HG02763 (cell line): Measurements from ENCODE around the gene LIN28B.
"Not testable (repeated sequence)": the region's sequence is repeated elsewhere in the genome, so short reads cannot be mapped to it uniquely, and the experiment has no call there.

Experiments
- ATAC-seq: cut with Tn5 transposase; IDR thresholded peaks from one replicate; pipeline ENCODE4 v1.9.1; 2021; ENCODE audit warnings: mild to moderate bottlenecking, moderate library complexity; ENCODE audit not compliant: unreplicated experiment

LIN28B gene

DNA sequence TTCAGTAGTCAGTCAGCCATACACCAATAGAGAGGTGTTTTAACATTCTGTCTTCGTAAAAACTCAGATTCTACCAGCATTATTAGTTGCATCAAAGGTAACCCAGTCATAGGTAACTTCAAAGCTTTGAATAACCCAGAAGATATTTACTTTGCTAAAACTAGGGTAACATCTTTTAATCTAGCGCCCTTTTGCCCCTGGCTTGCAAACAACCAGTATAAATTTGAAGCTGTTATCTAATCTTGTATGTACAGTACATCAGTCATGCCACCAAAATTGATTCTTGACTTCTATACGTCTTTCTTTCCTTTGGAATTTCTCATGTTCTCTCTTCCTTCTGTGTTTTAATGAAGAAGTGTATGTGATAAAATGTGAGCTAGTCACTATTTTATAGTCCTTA is 109.3 kb downstream of the LIN28B start:
- ATAC-seq = no peak

GRCh38 chr6:105066836-105067235 is 109.9 kb downstream of the LIN28B start:
- no peak for ATAC-seq

DNA sequence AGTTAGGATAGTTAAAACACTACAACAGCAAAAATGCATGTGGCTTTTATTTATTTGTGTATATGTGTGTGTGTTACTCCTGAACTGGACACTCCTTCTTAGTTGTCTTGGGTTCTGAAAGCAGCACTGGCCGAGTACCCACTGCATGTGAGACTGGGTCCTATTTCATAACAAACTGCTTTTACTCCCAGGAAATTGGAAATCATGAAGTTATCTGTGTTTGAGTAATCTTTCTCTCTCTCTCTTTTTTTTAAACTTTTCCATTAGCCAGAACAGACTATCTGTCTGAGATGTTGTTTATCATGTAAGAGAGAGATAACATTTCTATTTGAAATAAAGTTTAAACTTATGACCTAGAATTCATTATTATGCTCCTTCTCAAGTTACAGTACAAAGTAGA is 110.4 kb downstream of the LIN28B start:
- ATAC-seq = no peak

DNA sequence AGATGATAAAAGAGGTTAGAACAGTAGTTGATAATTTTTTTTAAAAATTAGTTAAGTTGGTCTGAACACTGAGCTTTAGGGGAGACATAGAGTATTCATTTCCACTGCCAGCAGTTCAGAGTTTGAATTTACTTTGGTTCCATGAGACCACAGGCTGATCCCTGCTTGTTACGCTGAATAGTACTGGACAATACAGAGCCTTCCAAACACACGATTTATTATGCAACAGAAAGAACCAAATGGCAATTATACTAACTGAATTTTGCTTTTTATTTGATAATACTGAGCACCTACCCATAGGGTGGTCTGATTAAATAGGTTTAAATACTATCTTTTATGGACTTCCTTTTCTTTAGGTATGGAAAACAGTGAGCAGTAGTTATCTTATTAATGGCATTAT is 111.5 kb downstream of the LIN28B start:
- no peak for ATAC-seq

- ATAC-seq = no peak
Measured at GRCh38 chr6:105069821-105070445, 113.0 kb downstream of the LIN28B start.

GRCh38 chr6:105072798-105073199 is 115.9 kb downstream of the LIN28B start:
- ATAC-seq = no peak

DNA sequence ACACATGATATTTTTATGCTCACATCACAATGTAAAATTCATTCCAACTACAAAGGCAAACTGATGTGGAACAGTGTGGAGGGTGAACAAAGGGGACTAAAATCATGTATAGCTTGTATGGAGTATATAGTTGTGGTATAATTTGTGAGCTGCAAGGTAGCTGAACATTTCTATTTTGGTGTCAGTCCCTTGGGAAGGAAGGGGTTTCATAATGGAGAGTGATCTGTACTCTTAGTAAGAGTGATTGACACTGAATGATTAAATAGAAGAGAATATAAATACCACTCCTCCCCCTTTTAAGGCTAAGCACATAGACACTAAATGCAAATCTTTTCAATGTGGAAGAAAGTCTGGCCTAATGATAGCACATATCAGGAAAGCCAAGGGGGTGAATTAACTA is 118.3 kb downstream of the LIN28B start:
- ATAC-seq = no peak

- ATAC-seq = not testable (repeated sequence)
Measured at GRCh38 chr6:105076418-105076817, 119.5 kb downstream of the LIN28B start.

- ATAC-seq = no peak
Measured at GRCh38 chr6:105077596-105078385, 120.9 kb downstream of the LIN28B start.

DNA sequence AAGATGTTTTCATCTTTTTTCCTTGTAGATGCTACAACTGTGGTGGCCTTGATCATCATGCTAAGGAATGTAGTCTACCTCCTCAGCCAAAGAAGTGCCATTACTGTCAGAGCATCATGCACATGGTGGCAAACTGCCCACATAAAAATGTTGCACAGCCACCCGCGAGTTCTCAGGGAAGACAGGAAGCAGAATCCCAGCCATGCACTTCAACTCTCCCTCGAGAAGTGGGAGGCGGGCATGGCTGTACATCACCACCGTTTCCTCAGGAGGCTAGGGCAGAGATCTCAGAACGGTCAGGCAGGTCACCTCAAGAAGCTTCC is 121.4 kb downstream of the LIN28B start:
- ATAC-seq = no peak

DNA sequence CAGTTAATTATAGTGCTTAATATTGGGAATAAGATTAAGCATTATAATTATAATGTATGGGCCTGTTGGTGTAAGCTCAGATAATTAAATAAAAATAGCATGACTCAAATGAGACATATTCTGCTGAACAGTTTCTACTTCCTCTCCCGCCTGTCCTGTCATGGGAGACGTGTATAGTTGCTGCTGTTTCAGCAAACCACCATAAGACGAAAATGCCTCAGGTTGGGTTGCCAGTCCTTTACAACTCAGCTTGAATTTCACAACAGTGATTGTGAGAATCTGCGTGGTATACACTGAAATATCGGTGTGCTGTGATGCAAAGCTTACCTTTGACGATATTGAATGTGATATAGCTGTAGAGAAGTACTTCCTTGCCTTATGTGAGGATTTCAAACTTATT is 123.4 kb downstream of the LIN28B start:
- ATAC-seq = no peak

DNA sequence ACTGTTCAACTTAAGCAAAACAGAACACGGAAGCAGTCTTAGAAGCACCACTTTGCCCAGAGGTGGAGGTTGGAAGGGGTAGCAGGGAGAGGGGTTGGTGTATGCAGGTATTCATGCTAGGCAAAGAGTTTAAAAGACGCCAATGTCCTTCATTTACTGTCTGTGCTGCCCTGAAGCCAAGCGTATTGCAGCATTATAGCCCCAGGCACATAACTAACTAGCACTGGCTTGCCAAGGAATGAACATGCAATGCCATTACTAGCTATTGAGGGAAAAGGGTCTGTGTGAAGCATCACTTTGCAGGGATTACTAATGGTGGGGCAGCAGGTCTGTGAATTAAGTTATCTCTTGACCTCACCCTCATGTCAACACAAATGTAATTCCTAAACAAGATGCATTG is 124.8 kb downstream of the LIN28B start:
- ATAC-seq = not testable (repeated sequence)

DNA sequence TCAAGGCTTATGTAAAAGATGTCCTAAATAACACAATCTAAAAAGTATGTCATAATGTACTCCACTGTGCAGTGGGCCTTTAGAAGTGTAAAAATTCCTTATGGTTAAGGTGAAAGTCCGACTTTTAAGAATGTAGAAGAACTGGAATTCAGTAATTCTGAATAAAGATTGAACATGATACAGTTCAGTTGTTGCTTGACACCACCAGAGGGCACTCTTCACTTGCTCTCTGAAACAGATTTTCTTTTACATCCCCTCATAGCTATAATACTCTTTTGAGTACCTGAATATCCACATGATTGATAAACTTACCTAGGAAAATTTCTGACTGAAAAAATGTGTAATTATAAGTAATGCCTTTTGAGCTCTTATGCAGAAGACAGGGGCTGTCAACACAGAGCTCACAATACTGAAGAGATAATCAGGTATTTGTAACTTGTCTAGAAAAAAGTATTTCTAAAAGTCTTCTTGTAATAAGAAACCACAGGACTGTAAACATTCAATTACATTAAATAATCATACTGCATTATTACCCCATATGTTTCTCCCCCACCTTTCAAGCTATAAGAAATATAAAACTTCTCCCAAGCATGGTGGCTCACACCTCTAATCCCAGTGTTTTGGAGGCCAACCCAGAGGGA is 130.8 kb downstream of the LIN28B start:
- ATAC-seq = no peak

DNA sequence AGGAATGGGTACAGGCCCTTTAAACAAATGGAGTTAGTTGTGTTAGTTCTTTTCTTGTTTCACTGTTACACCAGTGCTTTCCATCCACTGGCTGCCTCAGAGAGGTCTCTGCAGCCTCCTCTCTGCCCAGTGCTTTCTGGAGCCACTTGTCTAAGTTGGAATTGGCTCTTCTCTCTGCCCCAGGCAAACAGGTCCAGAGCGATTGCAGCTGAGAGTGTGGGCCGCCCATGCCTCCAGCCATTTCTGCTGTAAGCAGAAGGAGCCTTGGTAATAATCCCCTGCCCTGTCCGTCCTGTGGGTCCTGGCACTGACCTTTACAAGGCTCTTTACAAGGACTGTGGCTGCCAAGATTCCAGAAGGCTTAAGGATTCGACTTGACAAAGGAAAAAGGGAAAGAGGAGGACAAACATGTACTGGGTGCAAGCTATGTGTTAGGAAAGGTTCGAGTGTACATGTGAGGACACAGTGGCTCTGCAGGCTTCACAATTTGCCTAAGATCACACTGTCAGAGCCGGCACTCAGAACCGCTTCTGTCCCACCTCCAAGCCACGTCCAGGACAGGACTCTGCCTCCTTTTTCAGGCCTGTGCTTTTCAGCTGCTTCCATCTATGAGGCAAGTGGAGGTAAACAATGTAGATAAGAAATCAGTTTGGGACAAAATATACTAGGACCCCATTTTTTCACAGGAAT is 134.4 kb downstream of the LIN28B start:
- ATAC-seq = no peak

DNA sequence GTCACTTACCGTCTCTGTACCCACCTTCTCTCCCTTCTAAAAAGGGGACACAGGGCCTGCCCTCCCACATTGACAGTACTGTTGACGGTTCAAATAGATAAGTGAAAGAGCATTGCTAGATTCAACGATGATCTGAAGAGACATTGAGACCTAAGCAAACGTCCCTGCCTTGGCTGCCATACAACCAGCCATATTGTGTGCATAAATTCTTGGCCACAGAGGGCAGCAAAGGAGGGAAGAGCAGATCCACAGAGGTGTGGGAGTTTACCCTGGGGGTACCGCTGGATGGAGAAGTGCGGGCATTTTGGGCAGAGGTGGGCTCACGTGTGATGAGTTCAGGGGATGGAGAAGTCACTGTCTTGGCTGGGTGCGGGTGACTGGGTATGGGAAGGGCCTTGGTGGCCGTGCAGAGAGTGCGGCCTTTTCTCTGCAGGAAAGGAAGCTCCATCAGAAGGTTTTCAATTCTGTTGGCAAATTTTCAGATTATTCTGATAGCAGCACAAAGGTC is 137.3 kb downstream of the LIN28B start:
- no peak for ATAC-seq

GRCh38 chr6:105095139-105095538 is 138.2 kb downstream of the LIN28B start:
- no peak for ATAC-seq

- no peak for ATAC-seq
Measured at GRCh38 chr6:105097288-105097687, 140.4 kb downstream of the LIN28B start.

GRCh38 chr6:105099371-105099770 is 142.5 kb downstream of the LIN28B start:
- ATAC-seq = no peak

GRCh38 chr6:105102186-105102585 is 145.3 kb downstream of the LIN28B start:
- no peak for ATAC-seq

GRCh38 chr6:105105094-105105493 is 148.2 kb downstream of the LIN28B start:
- no peak for ATAC-seq

GRCh38 chr6:105106260-105106659 is 149.4 kb downstream of the LIN28B start:
- no peak for ATAC-seq
